HG02840 (cell line): ENCODE data around the gene ACP2.

Experiments
- ATAC-seq: cut with Tn5 transposase; IDR thresholded peaks from one replicate; pipeline ENCODE4 v1.9.1; 2021; ENCODE audit warnings: mild to moderate bottlenecking, moderate library complexity, moderate number of reproducible peaks; ENCODE audit not compliant: unreplicated experiment, low FRiP score

Gene ACP2

GRCh38 chr11:47244448-47245350 is 3.9 kb downstream of the ACP2 start:
- no peak for ATAC-seq

GRCh38 chr11:47243454-47243853 is 5.2 kb downstream of the ACP2 start:
- ATAC-seq = no peak

GRCh38 chr11:47242596-47243192 is 5.9 kb downstream of the ACP2 start:
- no peak for ATAC-seq

GRCh38 chr11:47241841-47242301 is 6.7 kb downstream of the ACP2 start:
- ATAC-seq = no peak

GRCh38 chr11:47239852-47240251 is 8.8 kb downstream of the ACP2 start:
- ATAC-seq = no peak

- no peak for ATAC-seq
Measured at GRCh38 chr11:47236482-47236881, 12.1 kb downstream of the ACP2 start.

GRCh38 chr11:47235163-47235562 is 13.5 kb downstream of the ACP2 start:
- ATAC-seq = no peak

- ATAC-seq = no peak
Measured at GRCh38 chr11:47234669-47235100, 13.9 kb downstream of the ACP2 start.

GRCh38 chr11:47233989-47234668 is 14.5 kb downstream of the ACP2 start:
- no peak for ATAC-seq

GRCh38 chr11:47233051-47233450 is 15.6 kb downstream of the ACP2 start:
- no peak for ATAC-seq

- no peak for ATAC-seq
Measured at GRCh38 chr11:47229161-47229560, 19.5 kb downstream of the ACP2 start.

GRCh38 chr11:47225552-47226400 is 22.8 kb downstream of the ACP2 start:
- ATAC-seq = no peak

- no peak for ATAC-seq
Measured at GRCh38 chr11:47222696-47223095, 25.9 kb downstream of the ACP2 start.

GRCh38 chr11:47220401-47220821 is 28.2 kb downstream of the ACP2 start:
- ATAC-seq = no peak

GRCh38 chr11:47216121-47216798 is 32.4 kb downstream of the ACP2 start:
- no peak for ATAC-seq

GRCh38 chr11:47215366-47215910 is 33.2 kb downstream of the ACP2 start:
- no peak for ATAC-seq

GRCh38 chr11:47213950-47214565 is 34.6 kb downstream of the ACP2 start:
- ATAC-seq = peak; percentile 39

GRCh38 chr11:47212938-47213337 is 35.7 kb downstream of the ACP2 start:
- ATAC-seq = no peak

- ATAC-seq = no peak
Measured at GRCh38 chr11:47208628-47209027, 40.0 kb downstream of the ACP2 start.
